Breast epithelium (tissue), 4 donors: Measurements from ENCODE around the gene ZNHIT1. TPM values are rescaled to one million over a fixed set of nuclear protein-coding genes. Genes with fewer than 3 reads are reported as not detected.
A peak's percentile ranks its signal among the peaks of the same experiment; 100 is the strongest.

ENCODE experiments used
- DNase-seq, 2 donors: peaks; one replicate each; pipeline ENCODE4 v3.0.0-alpha.2; 2019; ENCODE audit warnings: low spot score in 2 of 2
- H3K27ac ChIP-seq, 2 donors: fragments of 200-600 bp; sonication (generic) in 1 of 2; one replicate each; pipeline ENCODE4 v1.5.1; 2016 to 2019; ENCODE audit warnings: mild to moderate bottlenecking in 1 of 2
- H3K27me3 ChIP-seq, 2 donors: fragments of 200-600 bp; sonication (generic) in 1 of 2; one replicate each; pipeline versions ENCODE4 v1.5.1 to v1.6.0; 2017 to 2019; ENCODE audit warnings: control low read depth in 1 of 2, mild to moderate bottlenecking in 1 of 2
- H3K36me3 ChIP-seq: fragments of 200-600 bp; one replicate; pipeline ENCODE4 v1.5.1; 2019
- H3K4me1 ChIP-seq, 2 donors: fragments of 200-600 bp; sonication (generic); one replicate each; pipeline ENCODE4 v1.5.1; 2016 to 2019; ENCODE audit warnings: control low read depth in 1 of 2
- H3K4me3 ChIP-seq, 3 donors: fragments of 200-600 bp; sonication (generic); 1 replicate in 2 of 3; 2 replicates in 1 of 3; pipeline ENCODE4 v1.5.1; 2016 to 2019; ENCODE audit warnings: mild to moderate bottlenecking in 3 of 3, moderate library complexity in 2 of 3
- H3K9me3 ChIP-seq, 2 donors: fragments of 200-600 bp; sonication (generic) in 1 of 2; one replicate each; pipeline ENCODE4 v1.5.1; 2016 to 2019; ENCODE audit warnings: control low read depth in 1 of 2
- POLR2A ChIP-seq: fragments of 450-650 bp; IDR thresholded peaks from one replicate; pipeline ENCODE4 v1.6.1; 2016; ENCODE audit warnings: antibody characterized with exemption, mild to moderate bottlenecking, moderate library complexity
- POLR2AphosphoS5 ChIP-seq, 3 donors: sonication (generic); formaldehyde crosslinking; IDR thresholded peaks; one replicate each; pipeline ENCODE4 v1.6.1; 2017; ENCODE audit warnings: antibody characterized with exemption in 3 of 3
- intact Hi-C: fragments of 100-400 bp; cut with DNase I; formaldehyde crosslinking; loops from one replicate; pipeline ENCODE4 v1.15.1; 2023; ENCODE audit warnings: low total_unique reads
- total RNA-seq, 3 donors: library from RNA; depleted of rRNA; stranded (reverse); fragments of >200 nt; gene quantifications; one replicate each; pipeline ENCODE4 v1.1.0, GENCODE V29; 2016
- TF ChIP-seq, protein P1 (sequence below), 3 donors: fragments of 450-650 bp; IDR thresholded peaks; one replicate each; pipeline ENCODE4 v1.5.1; 2016 to 2017; ENCODE audit warnings: antibody characterized with exemption in 3 of 3, mild to moderate bottlenecking in 3 of 3, moderate library complexity in 3 of 3

Gene ZNHIT1
- total RNA-seq, 3 donors from 2014 or later = 80.2 to 107 (median 91.4) TPM

DNA sequence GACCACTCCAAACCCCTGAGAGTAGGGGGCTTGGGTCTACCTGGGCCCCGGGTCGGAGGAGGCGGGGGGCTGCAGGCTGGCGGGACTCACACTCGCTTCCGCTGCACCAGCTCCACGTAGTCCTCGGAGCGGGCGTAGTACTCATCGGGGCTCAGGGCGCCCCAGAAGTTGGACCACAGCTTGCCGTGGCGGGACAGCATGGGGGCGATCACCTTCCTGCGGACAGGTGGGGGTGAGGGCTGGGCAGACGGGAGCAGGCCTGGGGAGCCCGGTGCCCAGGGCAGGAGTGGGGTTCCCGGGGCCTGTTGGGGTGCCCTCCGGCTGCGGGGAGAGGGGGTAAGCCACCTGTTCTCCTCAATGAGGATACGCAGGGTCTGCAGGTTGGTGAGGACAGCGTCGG is 6.5 kb upstream of the ZNHIT1 start:
- Histone ChIP-seq H3K4me1 (no peaks in the 10 kb centered on the region), H3K27ac (no peak overlapping the region), H3K9me3 (no peaks in the 10 kb centered on the region), H3K27me3 (no peaks in the 10 kb centered on the region), H3K4me3 (no peak overlapping the region), H3K36me3 (no peaks in the 10 kb centered on the region)
- intact Hi-C loops = no loop called here
- DNase-seq = no peak
- TF ChIP-seq POLR2A (no peak), POLR2AphosphoS5 (IDR thresholded peaks at IDR 0.05) (no peak)
- TF ChIP-seq, protein P1, sequence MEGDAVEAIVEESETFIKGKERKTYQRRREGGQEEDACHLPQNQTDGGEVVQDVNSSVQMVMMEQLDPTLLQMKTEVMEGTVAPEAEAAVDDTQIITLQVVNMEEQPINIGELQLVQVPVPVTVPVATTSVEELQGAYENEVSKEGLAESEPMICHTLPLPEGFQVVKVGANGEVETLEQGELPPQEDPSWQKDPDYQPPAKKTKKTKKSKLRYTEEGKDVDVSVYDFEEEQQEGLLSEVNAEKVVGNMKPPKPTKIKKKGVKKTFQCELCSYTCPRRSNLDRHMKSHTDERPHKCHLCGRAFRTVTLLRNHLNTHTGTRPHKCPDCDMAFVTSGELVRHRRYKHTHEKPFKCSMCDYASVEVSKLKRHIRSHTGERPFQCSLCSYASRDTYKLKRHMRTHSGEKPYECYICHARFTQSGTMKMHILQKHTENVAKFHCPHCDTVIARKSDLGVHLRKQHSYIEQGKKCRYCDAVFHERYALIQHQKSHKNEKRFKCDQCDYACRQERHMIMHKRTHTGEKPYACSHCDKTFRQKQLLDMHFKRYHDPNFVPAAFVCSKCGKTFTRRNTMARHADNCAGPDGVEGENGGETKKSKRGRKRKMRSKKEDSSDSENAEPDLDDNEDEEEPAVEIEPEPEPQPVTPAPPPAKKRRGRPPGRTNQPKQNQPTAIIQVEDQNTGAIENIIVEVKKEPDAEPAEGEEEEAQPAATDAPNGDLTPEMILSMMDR (IDR thresholded peaks at IDR 0.05) = no peak

DNA sequence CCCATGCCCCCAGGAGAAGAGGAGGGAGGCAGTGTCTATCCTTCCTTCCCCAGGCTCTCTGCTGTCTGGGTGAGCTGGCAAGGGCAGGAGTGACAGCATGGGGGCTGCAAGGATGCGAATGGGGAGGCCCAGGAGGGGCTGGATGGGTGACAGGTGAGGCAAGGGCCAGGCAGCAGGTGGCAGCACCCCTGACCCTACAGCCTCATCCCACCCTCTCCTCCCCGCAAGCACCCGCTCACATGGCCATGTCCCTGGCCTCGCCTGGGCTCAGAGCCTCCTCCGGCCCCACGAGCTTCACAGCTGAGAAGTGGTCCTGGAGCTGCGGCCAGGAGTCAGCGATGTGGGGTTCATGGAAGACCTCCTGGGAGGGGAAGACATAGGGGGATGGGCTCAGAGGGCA is 6.0 kb upstream of the ZNHIT1 start:
- no peaks in the 10 kb centered on the region for H3K27me3 ChIP-seq
- H3K4me1 ChIP-seq = no peaks in the 10 kb centered on the region
- no peak for DNase-seq
- intact Hi-C loops = no loop called here
- H3K36me3 ChIP-seq = no peaks in the 10 kb centered on the region
- no peak overlapping the region for H3K4me3 ChIP-seq
- TF ChIP-seq POLR2A (no peak), POLR2AphosphoS5 (IDR thresholded peaks at IDR 0.05) (no peak)
- TF ChIP-seq, protein P1 (IDR thresholded peaks at IDR 0.05) = no peak
- H3K9me3 ChIP-seq = no peaks in the 10 kb centered on the region
- H3K27ac ChIP-seq = no peak overlapping the region

DNA sequence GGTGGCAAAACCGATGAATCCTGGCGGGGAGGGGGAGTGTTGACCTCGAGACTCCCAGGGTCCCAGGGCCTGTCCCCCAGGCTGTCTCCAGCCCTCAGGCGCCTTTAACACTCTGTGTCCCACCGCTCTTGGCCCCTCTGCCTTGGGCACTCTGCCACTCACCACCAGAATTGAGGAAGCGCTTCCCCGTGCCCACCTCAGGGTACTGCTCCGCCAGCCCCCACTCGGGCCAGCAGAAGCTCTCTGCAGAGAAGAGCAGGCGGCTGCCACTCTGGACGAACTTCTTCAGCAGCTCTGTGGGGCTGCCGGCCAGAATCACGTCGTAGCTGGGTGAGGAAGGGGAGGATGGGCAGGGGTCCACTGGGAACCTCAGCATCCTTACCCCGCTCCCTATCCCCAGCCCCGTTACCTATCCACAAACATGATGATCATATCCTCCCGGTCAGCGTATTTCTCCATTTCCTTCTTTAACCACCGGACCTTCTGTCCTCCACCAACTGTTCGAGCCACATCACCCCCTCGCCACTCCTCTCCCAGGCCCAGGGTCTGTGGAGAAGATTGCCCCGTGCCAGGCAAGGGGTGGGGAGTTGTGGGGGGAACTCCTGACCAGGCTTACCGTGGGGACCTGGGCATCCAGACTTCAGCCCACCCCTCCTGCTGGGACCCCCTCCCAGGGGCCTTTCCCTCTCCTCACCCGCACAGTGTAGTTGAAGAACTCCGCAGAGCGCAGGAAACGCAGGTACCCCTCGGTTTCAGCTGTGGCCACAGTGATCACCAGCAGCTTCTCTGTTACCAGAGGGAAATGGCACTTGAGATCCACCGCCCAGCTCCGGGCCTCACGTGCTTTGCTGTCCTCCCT is 1.7 kb upstream of the ZNHIT1 start:
- Histone ChIP-seq H3K4me3 (peak overlapping the region; percentile 72 to 90 (median 84)), H3K27ac (no peak overlapping the region), H3K4me1 (peaks cover 0 to 6% of the 10 kb centered on the region in 2 donors), H3K9me3 (no peaks in the 10 kb centered on the region), H3K36me3 (no peaks in the 10 kb centered on the region), H3K27me3 (no peaks in the 10 kb centered on the region)
- TF ChIP-seq POLR2A (no peak), POLR2AphosphoS5 (IDR thresholded peaks at IDR 0.05) (no peak)
- TF ChIP-seq, protein P1 (IDR thresholded peaks at IDR 0.05) = no peak
- intact Hi-C loops = no loop called here
- no peak for DNase-seq

DNA sequence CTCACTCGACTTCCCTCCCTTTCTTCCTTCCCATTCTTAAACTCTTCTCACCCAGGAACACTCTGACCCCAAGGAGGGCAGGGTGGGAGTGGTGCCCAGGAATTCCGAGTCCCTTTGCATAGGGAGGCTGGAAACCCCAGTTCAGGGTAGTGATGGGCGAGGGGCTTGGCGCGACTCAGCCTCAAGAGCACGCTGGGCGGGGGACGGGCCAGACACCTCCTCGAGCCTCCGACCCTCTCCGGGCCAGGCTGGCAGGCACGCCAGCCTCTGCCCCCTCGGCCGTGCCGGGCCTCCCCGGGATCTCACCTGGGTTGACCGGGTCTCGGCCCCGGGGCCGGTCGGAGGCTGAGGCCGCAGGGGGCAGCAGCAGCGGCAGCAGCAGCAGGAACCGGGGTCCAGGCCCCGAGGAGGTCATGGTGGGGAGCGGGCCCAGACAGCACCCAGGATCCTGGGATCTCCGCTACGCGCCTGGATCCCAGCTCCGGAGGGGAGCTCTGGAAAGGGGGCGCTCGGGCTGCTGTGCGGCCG is 1.0 kb upstream of the ZNHIT1 start:
- DNase-seq = no peak
- H3K27ac ChIP-seq = peak overlapping the region; percentile 89 to 91
- H3K9me3 ChIP-seq = no peaks in the 10 kb centered on the region
- TF ChIP-seq, protein P1 (IDR thresholded peaks at IDR 0.05) = no peak
- TF ChIP-seq POLR2A (no peak), POLR2AphosphoS5 (IDR thresholded peaks at IDR 0.05) (no peak)
- peak overlapping the region; percentile 72 to 90 (median 84) for H3K4me3 ChIP-seq
- no peaks in the 10 kb centered on the region for H3K36me3 ChIP-seq
- intact Hi-C loops = no loop called here
- H3K4me1 ChIP-seq = peaks cover 0 to 6% of the 10 kb centered on the region in 2 donors
- H3K27me3 ChIP-seq = no peaks in the 10 kb centered on the region
